Left lung (tissue), 10 donors: ENCODE measurements around the gene DBF4. TPM values are rescaled to one million over a fixed set of nuclear protein-coding genes. Genes with fewer than 3 reads are reported as not detected.

Experiments
- ATAC-seq: fragments of 200-7000 bp; cut with Tn5 transposase; one replicate; pipeline ENCODE4 v1.9.1; 2020; ENCODE audit warnings: moderate library complexity
- DNase-seq, 4 donors: peaks; one replicate each; pipeline ENCODE4 v3.0.0-alpha.2; 2013 to 2020
- H3K27ac ChIP-seq, 2 donors: fragments of 200-600 bp; sonication (generic) in 1 of 2; one replicate each; pipeline versions ENCODE4 v1.5.0 to v1.8.0; 2020 to 2021
- H3K27me3 ChIP-seq, 2 donors: fragments of 200-600 bp; sonication (generic) in 1 of 2; one replicate each; pipeline versions ENCODE4 v1.5.0 to v1.8.0; 2020 to 2021
- H3K36me3 ChIP-seq, 2 donors: fragments of 200-600 bp; sonication (generic) in 1 of 2; one replicate each; pipeline versions ENCODE4 v1.5.0 to v1.8.0; 2020 to 2021
- H3K4me1 ChIP-seq, 2 donors: fragments of 200-600 bp; one replicate each; pipeline ENCODE4 v1.8.0; 2021
- H3K4me3 ChIP-seq, 2 donors: fragments of 200-600 bp; sonication (generic) in 1 of 2; one replicate each; pipeline versions ENCODE4 v1.5.0 to v1.8.0; 2020 to 2021; ENCODE audit warnings: mild to moderate bottlenecking in 1 of 2
- H3K9me3 ChIP-seq, 2 donors: fragments of 200-600 bp; sonication (generic) in 1 of 2; one replicate each; pipeline versions ENCODE4 v1.5.0 to v1.8.0; 2020 to 2021
- CTCF ChIP-seq, 2 donors: fragments of 200-600 bp; sonication (generic) in 1 of 2; IDR thresholded peaks; one replicate each; pipeline versions ENCODE4 v1.5.0 to v1.8.0; 2021; ENCODE audit warnings: antibody characterized with exemption in 2 of 2
- intact Hi-C, 2 donors: fragments of 100-400 bp; cut with DNase I; formaldehyde crosslinking; loops; one replicate each; pipeline versions ENCODE4 v1.11.2 to v1.14.2; 2022
- polyA plus RNA-seq, 6 donors: library from polyadenylated mRNA; unstranded; fragments of 120-200 nt; gene quantifications; one replicate each; pipeline ENCODE4 v1.2.1, GENCODE V29; 2013; ENCODE audit not compliant: insufficient read length in 6 of 6
- total RNA-seq, 2 donors: library from RNA; stranded (reverse); fragmentation: NEBNext Ultra II Directional; extraction: Animal tissue kit (Norgen Biotek cat#: 25700); gene quantifications; one replicate each; pipeline ENCODE4 v1.2.1, GENCODE V29; 2021
- donor health status: DM: no; HTN: yes; CAD: no.
- donor health status: DM: no; HTN: no; CAD: no.

DBF4 gene
- total and polyA plus RNA-seq, 8 donors: 10.0 to 23.7 (median 17.3) TPM

GRCh38 chr7:87876869-87877234 is 559 bp downstream of the DBF4 start:
- Histone ChIP-seq H3K9me3 (peaks cover 0 to 2% of the 10 kb centered on the region in 2 donors), H3K27me3 (no peaks in the 10 kb centered on the region), H3K4me1 (peaks cover 0 to 46% of the 10 kb centered on the region in 2 donors), H3K27ac (peak overlapping the region; percentile 92 to 96), H3K36me3 (no peaks in the 10 kb centered on the region), H3K4me3 (peak overlapping the region; percentile 80 to 85)
- ATAC-seq: peak; percentile 72
- DNase-seq: peak; percentile 63 to 91 (median 72)
- intact Hi-C loops: no loop called here
- TF ChIP-seq CTCF (IDR thresholded peaks at IDR 0.05): no peak

GRCh38 chr7:87877366-87878040 is 1.2 kb downstream of the DBF4 start:
- ATAC-seq (no peak), DNase-seq (peak in 1 of 4 donors; percentile 7)
- Histone ChIP-seq H3K4me1 (peaks cover 0 to 41% of the 10 kb centered on the region in 2 donors), H3K27me3 (no peaks in the 10 kb centered on the region), H3K27ac (peak overlapping the region; percentile 92 to 96), H3K4me3 (peak overlapping the region; percentile 80 to 85), H3K36me3 (no peaks in the 10 kb centered on the region), H3K9me3 (peaks cover 0 to under 1% of the 10 kb centered on the region in 2 donors)
- intact Hi-C loops: no loop called here
- no peak for TF ChIP-seq CTCF (IDR thresholded peaks at IDR 0.05)

GRCh38 chr7:87878208-87878735 is 2.0 kb downstream of the DBF4 start:
- Histone ChIP-seq H3K4me1 (peaks cover 0 to 36% of the 10 kb centered on the region in 2 donors), H3K27ac (no peak overlapping the region), H3K4me3 (peak overlapping the region in 1 of 2 donors; percentile 80), H3K27me3 (no peaks in the 10 kb centered on the region), H3K36me3 (no peaks in the 10 kb centered on the region), H3K9me3 (no peaks in the 10 kb centered on the region)
- intact Hi-C loops: no loop called here
- TF ChIP-seq CTCF (IDR thresholded peaks at IDR 0.05): no peak
- no peak for ATAC-seq
- peak in 1 of 4 donors; percentile 5 for DNase-seq

- no peak for ATAC-seq
- peaks cover 0 to 15% of the 10 kb centered on the region in 2 donors for H3K36me3 ChIP-seq
- no peak overlapping the region for H3K27ac ChIP-seq
- no peak overlapping the region for H3K4me3 ChIP-seq
- no peaks in the 10 kb centered on the region for H3K27me3 ChIP-seq
- peaks cover 0 to 12% of the 10 kb centered on the region in 2 donors for H3K4me1 ChIP-seq
- DNase-seq: no peak
- intact Hi-C loops: loop anchor here in 1 of 2 donors (10.0 kb wide), 1 partner anchor 88 kb away; no protein-coding TSS in a partner anchor
- no peaks in the 10 kb centered on the region for H3K9me3 ChIP-seq
- TF ChIP-seq CTCF (IDR thresholded peaks at IDR 0.05): no peak
Measured at GRCh38 chr7:87882151-87882937, 6.1 kb downstream of the DBF4 start.

- Histone ChIP-seq H3K27me3 (no peaks in the 10 kb centered on the region), H3K9me3 (no peaks in the 10 kb centered on the region), H3K4me3 (no peak overlapping the region), H3K36me3 (peaks cover 0 to 35% of the 10 kb centered on the region in 2 donors), H3K27ac (no peak overlapping the region), H3K4me1 (no peaks in the 10 kb centered on the region)
- intact Hi-C loops: loop anchor here in 1 of 2 donors (10.0 kb wide), 1 partner anchor 90 kb away; no protein-coding TSS in a partner anchor
- TF ChIP-seq CTCF (IDR thresholded peaks at IDR 0.05): no peak
- ATAC-seq (no peak), DNase-seq (no peak)
Measured at GRCh38 chr7:87885018-87885417, 8.7 kb downstream of the DBF4 start.
